Progenitor cell of endocrine pancreas (in vitro differentiated cells): ENCODE results near the gene PTPRD. TPM values are rescaled to one million over a fixed set of nuclear protein-coding genes. Genes with fewer than 3 reads are reported as not detected.
"Not testable (repeated sequence)": the region's sequence is repeated elsewhere in the genome, so short reads cannot be mapped to it uniquely, and the experiment has no call there.

Experiments used
- DNase-seq: peaks from one replicate; pipeline ENCODE4 v3.0.0; 2021; ENCODE audit warnings: low spot score; ENCODE audit not compliant: unreplicated experiment
- H3K27ac Mint-ChIP-seq: 2 replicates; pipeline ENCODE4 v1.8.0; 2021; ENCODE audit warnings: mild to moderate bottlenecking, moderate library complexity, mixed read lengths
- H3K27me3 Mint-ChIP-seq: 2 replicates; pipeline ENCODE4 v1.8.0; 2021; ENCODE audit warnings: mixed read lengths
- H3K36me3 Mint-ChIP-seq: 2 replicates; pipeline ENCODE4 v1.8.0; 2022; ENCODE audit warnings: mixed read lengths; ENCODE audit not compliant: insufficient read depth
- H3K4me1 Mint-ChIP-seq: 2 replicates; pipeline ENCODE4 v1.8.0; 2021; ENCODE audit warnings: low read depth, mixed read lengths
- H3K4me3 Mint-ChIP-seq: 2 replicates; pipeline ENCODE4 v1.8.0; 2021; ENCODE audit warnings: low read depth, mild to moderate bottlenecking, moderate library complexity, mixed read lengths
- H3K9me3 Mint-ChIP-seq: 2 replicates; pipeline ENCODE4 v1.8.0; 2021; ENCODE audit warnings: low read depth, mixed read lengths
- total RNA-seq: library from RNA; stranded (reverse); gene quantifications from 2 replicates; pipeline ENCODE4 v1.2.1, GENCODE V29; 2021
- TF ChIP-seq, protein P1 (sequence below): fragments of 200-600 bp; sonication (generic); IDR thresholded peaks from one replicate; pipeline ENCODE4 v1.5.0; 2021; ENCODE audit warnings: antibody characterized with exemption, mild to moderate bottlenecking; ENCODE audit not compliant: unreplicated experiment

PTPRD gene
- total RNA-seq, 1 donor from 2014 or later: 124 TPM

GRCh38 chr9:9099646-9100045, 1513.2 kb downstream of the PTPRD start:
- H3K4me1 Mint-ChIP-seq: peaks cover 9% of the 10 kb centered on the region
- H3K27ac Mint-ChIP-seq: no peak overlapping the region
- TF ChIP-seq, protein P1, sequence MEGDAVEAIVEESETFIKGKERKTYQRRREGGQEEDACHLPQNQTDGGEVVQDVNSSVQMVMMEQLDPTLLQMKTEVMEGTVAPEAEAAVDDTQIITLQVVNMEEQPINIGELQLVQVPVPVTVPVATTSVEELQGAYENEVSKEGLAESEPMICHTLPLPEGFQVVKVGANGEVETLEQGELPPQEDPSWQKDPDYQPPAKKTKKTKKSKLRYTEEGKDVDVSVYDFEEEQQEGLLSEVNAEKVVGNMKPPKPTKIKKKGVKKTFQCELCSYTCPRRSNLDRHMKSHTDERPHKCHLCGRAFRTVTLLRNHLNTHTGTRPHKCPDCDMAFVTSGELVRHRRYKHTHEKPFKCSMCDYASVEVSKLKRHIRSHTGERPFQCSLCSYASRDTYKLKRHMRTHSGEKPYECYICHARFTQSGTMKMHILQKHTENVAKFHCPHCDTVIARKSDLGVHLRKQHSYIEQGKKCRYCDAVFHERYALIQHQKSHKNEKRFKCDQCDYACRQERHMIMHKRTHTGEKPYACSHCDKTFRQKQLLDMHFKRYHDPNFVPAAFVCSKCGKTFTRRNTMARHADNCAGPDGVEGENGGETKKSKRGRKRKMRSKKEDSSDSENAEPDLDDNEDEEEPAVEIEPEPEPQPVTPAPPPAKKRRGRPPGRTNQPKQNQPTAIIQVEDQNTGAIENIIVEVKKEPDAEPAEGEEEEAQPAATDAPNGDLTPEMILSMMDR: no peak
- H3K4me3 Mint-ChIP-seq: no peak overlapping the region
- no peaks in the 10 kb centered on the region for H3K36me3 Mint-ChIP-seq
- H3K9me3 Mint-ChIP-seq: no peaks in the 10 kb centered on the region
- no peaks in the 10 kb centered on the region for H3K27me3 Mint-ChIP-seq
- DNase-seq: no peak

DNA sequence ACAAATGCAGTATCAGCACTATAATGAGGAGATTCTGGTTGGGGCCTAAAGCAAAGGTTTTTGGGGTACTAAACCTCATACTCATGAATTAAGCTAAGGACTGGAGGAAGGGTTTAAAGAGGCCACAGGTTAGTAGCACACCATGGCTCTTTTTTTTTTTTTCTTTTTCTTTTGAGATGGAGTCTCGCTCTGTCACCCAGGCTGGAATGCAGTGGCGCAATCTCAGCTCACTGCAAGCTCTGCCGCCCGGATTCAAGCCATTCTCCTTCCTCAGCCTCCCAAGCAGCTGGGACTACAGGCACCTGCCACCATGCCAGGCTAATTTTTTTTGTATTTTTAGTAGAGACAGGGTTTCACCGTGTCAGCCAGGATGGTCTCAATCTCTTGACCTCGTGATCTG, 1515.5 kb downstream of the PTPRD start:
- not testable (repeated sequence) for DNase-seq, H3K4me3 Mint-ChIP-seq

DNA sequence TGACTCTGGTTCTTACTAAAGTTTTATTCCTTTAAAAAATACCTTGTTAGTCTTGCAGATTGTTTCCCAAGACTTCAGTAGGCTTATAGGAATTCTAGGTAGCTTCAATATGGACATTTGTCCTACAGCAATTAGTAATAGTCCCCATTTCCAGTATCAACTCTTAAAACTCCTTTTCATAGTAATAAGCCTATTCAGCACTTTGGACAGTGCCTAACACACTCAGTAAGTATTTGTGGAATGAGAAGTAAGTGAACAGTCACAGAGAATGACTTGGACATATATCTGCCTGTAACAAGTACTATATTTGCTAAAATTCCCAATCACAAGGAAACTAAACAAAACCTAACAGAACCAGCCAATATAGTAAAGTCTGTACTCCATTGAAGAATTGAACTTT, 1521.4 kb downstream of the PTPRD start:
- TF ChIP-seq, protein P1: no peak
- H3K4me1 Mint-ChIP-seq: no peaks in the 10 kb centered on the region
- H3K36me3 Mint-ChIP-seq: no peaks in the 10 kb centered on the region

More for the DNA sequence above, 1515.5 kb downstream of the PTPRD start:
- H3K27ac Mint-ChIP-seq, H3K4me1 Mint-ChIP-seq, H3K27me3 Mint-ChIP-seq, H3K36me3 Mint-ChIP-seq, H3K9me3 Mint-ChIP-seq: not testable (repeated sequence)

DNA sequence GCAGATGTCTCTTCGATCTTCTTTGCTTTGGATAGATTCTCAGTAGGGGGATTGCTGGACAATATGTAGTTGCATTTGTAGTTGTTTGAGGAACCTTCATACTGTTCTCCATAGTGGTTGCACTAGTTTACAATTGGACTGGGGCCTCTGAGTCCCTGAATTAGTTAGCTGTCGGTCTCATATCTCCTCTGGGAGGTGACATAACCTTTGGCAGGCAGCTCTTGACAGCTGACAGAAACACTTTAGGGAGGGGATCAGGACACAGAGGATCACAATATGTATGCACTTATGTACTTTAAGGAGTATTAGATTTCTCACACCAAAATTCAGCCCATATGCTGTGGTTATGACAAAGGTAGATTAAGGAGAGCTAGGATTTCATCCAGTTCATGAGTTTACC, 1533.3 kb downstream of the PTPRD start:
- no peaks in the 10 kb centered on the region for H3K4me1 Mint-ChIP-seq
- H3K27me3 Mint-ChIP-seq: no peaks in the 10 kb centered on the region
- no peak overlapping the region for H3K4me3 Mint-ChIP-seq
- H3K9me3 Mint-ChIP-seq: peaks cover 20% of the 10 kb centered on the region
- H3K27ac Mint-ChIP-seq: no peak overlapping the region
- DNase-seq: no peak
- no peaks in the 10 kb centered on the region for H3K36me3 Mint-ChIP-seq
- TF ChIP-seq, protein P1: no peak

More for the DNA sequence above, 1521.4 kb downstream of the PTPRD start:
- H3K4me3 Mint-ChIP-seq: no peak overlapping the region
- H3K27ac Mint-ChIP-seq: no peak overlapping the region
- H3K9me3 Mint-ChIP-seq: no peaks in the 10 kb centered on the region
- no peak for DNase-seq
- H3K27me3 Mint-ChIP-seq: no peaks in the 10 kb centered on the region

GRCh38 chr9:9078301-9078700, 1534.5 kb downstream of the PTPRD start:
- Mint-ChIP-seq H3K27me3 (no peaks in the 10 kb centered on the region), H3K36me3 (no peaks in the 10 kb centered on the region), H3K27ac (no peak overlapping the region), H3K4me1 (no peaks in the 10 kb centered on the region), H3K9me3 (peaks cover 20% of the 10 kb centered on the region), H3K4me3 (no peak overlapping the region)
- no peak for DNase-seq
- TF ChIP-seq, protein P1: no peak

DNA sequence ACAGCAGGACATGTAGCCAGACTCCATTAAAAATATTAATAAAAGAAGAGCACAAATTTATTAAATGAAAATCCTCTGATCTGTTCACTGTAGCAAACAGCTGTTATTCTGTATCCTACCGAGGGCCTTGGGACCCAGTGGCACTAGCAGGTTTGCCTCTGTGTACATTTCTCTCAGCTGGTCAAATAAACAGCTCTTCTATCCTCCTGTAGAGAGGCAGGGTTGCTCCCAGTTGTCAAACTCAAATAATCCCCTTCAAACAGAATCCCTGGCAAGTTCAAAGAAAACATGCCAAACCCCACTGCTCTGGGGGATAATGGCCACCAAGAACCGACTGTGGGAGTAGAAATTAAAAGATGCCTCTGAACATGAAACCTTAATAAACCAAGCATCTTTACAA, 1551.2 kb downstream of the PTPRD start:
- no peaks in the 10 kb centered on the region for H3K36me3 Mint-ChIP-seq
- H3K9me3 Mint-ChIP-seq: no peaks in the 10 kb centered on the region
- TF ChIP-seq, protein P1: no peak
- no peak overlapping the region for H3K27ac Mint-ChIP-seq
- DNase-seq: no peak
- H3K27me3 Mint-ChIP-seq: no peaks in the 10 kb centered on the region
- H3K4me3 Mint-ChIP-seq: no peak overlapping the region
- H3K4me1 Mint-ChIP-seq: peaks cover 5% of the 10 kb centered on the region
